Mesenchymal stem cell (in vitro differentiated cells and primary cell): ENCODE results near the gene FUCA2.
A peak's percentile ranks its signal among the peaks of the same experiment; 100 is the strongest.

Experiments
- DNase-seq: peaks from one replicate; pipeline ENCODE4 v3.0.0-alpha.2; 2013
- H2AFZ ChIP-seq: one replicate; pipeline ENCODE4 v1.6.1; 2013; ENCODE audit warnings: low read depth, mild to moderate bottlenecking, control low read depth, inconsistent platforms, low read length, moderate library complexity
- H2AK5ac ChIP-seq: 2 replicates; pipeline ENCODE4 v1.6.1; 2013; ENCODE audit warnings: low read length, moderate library complexity, mild to moderate bottlenecking, inconsistent platforms; ENCODE audit not compliant: severe bottlenecking
- H2BK120ac ChIP-seq: one replicate; pipeline ENCODE4 v1.6.1; 2013; ENCODE audit warnings: low read depth, mild to moderate bottlenecking, inconsistent platforms, low read length, moderate library complexity
- H2BK12ac ChIP-seq, 2 experiments: one replicate each; pipeline ENCODE4 v1.6.1; 2013; ENCODE audit warnings: inconsistent platforms in 2 of 2, low read length in 2 of 2, mild to moderate bottlenecking in 2 of 2, moderate library complexity in 2 of 2, control low read depth in 1 of 2
- H2BK15ac ChIP-seq: one replicate; pipeline ENCODE4 v1.6.1; 2013; ENCODE audit warnings: mild to moderate bottlenecking, low read depth, inconsistent platforms; ENCODE audit not compliant: poor library complexity, severe bottlenecking
- H2BK5ac ChIP-seq: 2 replicates; pipeline ENCODE4 v1.6.1; 2013; ENCODE audit warnings: low read depth, mild to moderate bottlenecking, low read length, control low read depth, inconsistent platforms; ENCODE audit not compliant: poor library complexity, severe bottlenecking
- H3K14ac ChIP-seq, 2 experiments: one replicate each; pipeline ENCODE4 v1.6.1; 2013; ENCODE audit warnings: inconsistent platforms in 2 of 2, low read length in 2 of 2, control low read depth in 1 of 2, mild to moderate bottlenecking in 1 of 2, moderate library complexity in 1 of 2
- H3K18ac ChIP-seq, 2 experiments: one replicate each; pipeline ENCODE4 v1.6.1; 2013; ENCODE audit warnings: inconsistent platforms in 2 of 2, low read length in 2 of 2, control low read depth in 1 of 2, low read depth in 1 of 2, mild to moderate bottlenecking in 1 of 2
- H3K23ac ChIP-seq, 2 experiments: one replicate each; pipeline ENCODE4 v1.6.1; 2013; ENCODE audit warnings: inconsistent platforms in 2 of 2, low read length in 2 of 2, mild to moderate bottlenecking in 2 of 2, moderate library complexity in 2 of 2, control low read depth in 1 of 2
- H3K27ac ChIP-seq: 2 replicates; pipeline ENCODE4 v1.5.1; 2013; ENCODE audit warnings: mild to moderate bottlenecking, moderate library complexity, low read length, control low read depth, inconsistent platforms; ENCODE audit not compliant: poor library complexity, severe bottlenecking
- H3K27me3 ChIP-seq, 2 experiments: 2 replicates each; pipeline versions ENCODE4 v1.6.1 to v1.7.0; 2013; ENCODE audit warnings: low read length in 2 of 2, mild to moderate bottlenecking in 2 of 2, moderate library complexity in 2 of 2, control low read depth in 1 of 2, inconsistent platforms in 1 of 2; ENCODE audit not compliant: control insufficient read depth in 1 of 2, insufficient read depth in 1 of 2
- H3K36me3 ChIP-seq, 2 experiments: 2 replicates each; pipeline versions ENCODE4 v1.6.1 to v1.7.0; 2013; ENCODE audit warnings: low read length in 2 of 2, control low read depth in 1 of 2, inconsistent platforms in 1 of 2, low read depth in 1 of 2, mild to moderate bottlenecking in 1 of 2; ENCODE audit not compliant: insufficient read depth in 2 of 2, control insufficient read depth in 1 of 2
- H3K4ac ChIP-seq, 2 experiments: one replicate each; pipeline ENCODE4 v1.6.1; 2013; ENCODE audit warnings: inconsistent platforms in 2 of 2, low read length in 2 of 2, mild to moderate bottlenecking in 2 of 2, moderate library complexity in 2 of 2, control low read depth in 1 of 2, low read depth in 1 of 2
- H3K4me1 ChIP-seq: 2 replicates; pipeline ENCODE4 v1.6.1; 2013; ENCODE audit warnings: low read depth, low read length, control low read depth; ENCODE audit not compliant: control insufficient read depth, insufficient read depth
- H3K4me2 ChIP-seq: 2 replicates; pipeline ENCODE4 v1.6.1; 2013; ENCODE audit warnings: low read length, mild to moderate bottlenecking, inconsistent platforms; ENCODE audit not compliant: poor library complexity, severe bottlenecking
- H3K4me3 ChIP-seq, 2 experiments: 2 replicates each; pipeline versions ENCODE4 v1.5.1 to v1.7.0; 2013; ENCODE audit warnings: low read length in 2 of 2, mild to moderate bottlenecking in 2 of 2, control low read depth in 1 of 2, low read depth in 1 of 2; ENCODE audit not compliant: insufficient read depth in 1 of 2
- H3K79me1 ChIP-seq: replicated peaks from 2 replicates; pipeline ENCODE4 v1.6.1; 2013; ENCODE audit warnings: mild to moderate bottlenecking, control low read depth, low read length, inconsistent platforms; ENCODE audit not compliant: poor library complexity, severe bottlenecking
- H3K9ac ChIP-seq: 2 replicates; pipeline ENCODE4 v1.7.0; 2013; ENCODE audit warnings: mild to moderate bottlenecking, low read length, moderate library complexity
- H3K9me3 ChIP-seq: 2 replicates; pipeline ENCODE4 v1.7.0; 2013; ENCODE audit warnings: mild to moderate bottlenecking, low read length; ENCODE audit not compliant: control insufficient read depth
- H4K8ac ChIP-seq: one replicate; pipeline ENCODE4 v1.6.1; 2013; ENCODE audit warnings: inconsistent platforms, mild to moderate bottlenecking, low read length, moderate library complexity
- H4K91ac ChIP-seq: one replicate; pipeline ENCODE4 v1.6.1; 2013; ENCODE audit warnings: mild to moderate bottlenecking, low read length, inconsistent platforms
- WGBS: methylation state at CpG from one replicate; pipeline ENCODE4 v1.1.7; 2013; ENCODE audit warnings: mixed read lengths; 5-methylcytosine and 5-hydroxymethylcytosine counted together

FUCA2 gene

GRCh38 chr6:143555582-143555981, 44.1 kb upstream of the FUCA2 start:
- no peak overlapping the region for H2AFZ ChIP-seq
- H3K14ac ChIP-seq = no peak overlapping the region
- H3K9ac ChIP-seq = no peak overlapping the region
- no peak overlapping the region for H4K91ac ChIP-seq
- no peaks in the 10 kb centered on the region for H3K9me3 ChIP-seq
- no peak overlapping the region for H4K8ac ChIP-seq
- no peak overlapping the region for H3K18ac ChIP-seq
- no peak for DNase-seq
- no peak overlapping the region for H3K4me2 ChIP-seq
- no peak overlapping the region for H2BK5ac ChIP-seq
- no peak overlapping the region for H2BK120ac ChIP-seq
- H2BK15ac ChIP-seq = no peak overlapping the region
- no peak overlapping the region for H3K27ac ChIP-seq
- no peak overlapping the region for H3K4ac ChIP-seq
- H3K4me1 ChIP-seq = peaks cover 4% of the 10 kb centered on the region
- no peaks in the 10 kb centered on the region for H3K27me3 ChIP-seq
- no peak overlapping the region for H3K4me3 ChIP-seq
- peaks cover 18% of the 10 kb centered on the region for H3K79me1 ChIP-seq
- no peak overlapping the region for H2BK12ac ChIP-seq
- no CpG with 5 or more reads among the region's 3 CpGs for WGBS
- no peak overlapping the region for H2AK5ac ChIP-seq
- H3K36me3 ChIP-seq = no peaks in the 10 kb centered on the region
- no peak overlapping the region for H3K23ac ChIP-seq

DNA sequence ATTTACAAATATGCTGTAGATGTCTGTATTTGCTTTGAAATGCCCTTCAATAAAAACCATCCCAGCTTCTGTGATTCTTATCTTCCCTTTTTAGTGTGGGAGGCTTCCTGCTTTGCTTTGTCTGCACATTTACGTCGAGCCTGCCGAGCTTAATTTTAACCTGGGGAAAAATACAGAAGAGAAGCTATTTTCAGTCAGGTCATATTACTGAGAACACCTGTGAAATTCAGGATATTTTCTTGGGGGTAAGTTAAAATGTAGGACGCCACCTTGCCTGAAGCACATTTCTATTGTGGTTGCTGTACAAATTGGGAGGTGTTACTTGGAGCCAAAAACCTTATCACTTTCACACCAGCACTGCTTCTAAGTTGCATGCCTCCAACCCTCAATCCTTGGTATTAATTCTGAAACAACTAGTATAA, 43.6 kb upstream of the FUCA2 start:
- peaks cover 18% of the 10 kb centered on the region for H3K79me1 ChIP-seq
- no peak overlapping the region for H2BK5ac ChIP-seq
- no peak overlapping the region for H2BK15ac ChIP-seq
- no peak overlapping the region for H3K14ac ChIP-seq
- H4K91ac ChIP-seq = no peak overlapping the region
- peak overlapping the region; percentile 37 for H3K27ac ChIP-seq
- H2BK12ac ChIP-seq = no peak overlapping the region
- no peak overlapping the region for H2BK120ac ChIP-seq
- no peak overlapping the region for H2AK5ac ChIP-seq
- H3K4me3 ChIP-seq = no peak overlapping the region
- peak overlapping the region; percentile 19 for H3K4me2 ChIP-seq
- no peak overlapping the region for H3K18ac ChIP-seq
- no peak overlapping the region for H2AFZ ChIP-seq
- no peak overlapping the region for H3K4ac ChIP-seq
- no peaks in the 10 kb centered on the region for H3K9me3 ChIP-seq
- no peak for DNase-seq
- no peak overlapping the region for H3K9ac ChIP-seq
- H4K8ac ChIP-seq = no peak overlapping the region
- no peak overlapping the region for H3K23ac ChIP-seq
- no peaks in the 10 kb centered on the region for H3K27me3 ChIP-seq
- 34% methylated on average over 3 of the region's 4 CpGs for WGBS
- no peaks in the 10 kb centered on the region for H3K36me3 ChIP-seq
- H3K4me1 ChIP-seq = peaks cover 4% of the 10 kb centered on the region

GRCh38 chr6:143553337-143553736, 41.8 kb upstream of the FUCA2 start:
- no peak overlapping the region for H3K9ac ChIP-seq
- H2BK120ac ChIP-seq = no peak overlapping the region
- no peaks in the 10 kb centered on the region for H3K27me3 ChIP-seq
- no peak overlapping the region for H3K23ac ChIP-seq
- no peaks in the 10 kb centered on the region for H3K36me3 ChIP-seq
- H4K91ac ChIP-seq = no peak overlapping the region
- no peak overlapping the region for H3K4me3 ChIP-seq
- H4K8ac ChIP-seq = no peak overlapping the region
- no peak overlapping the region for H3K4ac ChIP-seq
- no peak overlapping the region for H2BK12ac ChIP-seq
- H3K27ac ChIP-seq = no peak overlapping the region
- peaks cover 22% of the 10 kb centered on the region for H3K79me1 ChIP-seq
- DNase-seq = no peak
- no peak overlapping the region for H2BK5ac ChIP-seq
- peak overlapping the region; percentile 52 for H2AK5ac ChIP-seq
- H3K4me1 ChIP-seq = peaks cover 14% of the 10 kb centered on the region
- no peak overlapping the region for H2AFZ ChIP-seq
- H3K14ac ChIP-seq = no peak overlapping the region
- no peaks in the 10 kb centered on the region for H3K9me3 ChIP-seq
- no peak overlapping the region for H3K4me2 ChIP-seq
- WGBS = 94% methylated on average over 2 of the region's 2 CpGs
- no peak overlapping the region for H3K18ac ChIP-seq
- H2BK15ac ChIP-seq = no peak overlapping the region

- Histone ChIP-seq H3K79me1 (peaks cover 20% of the 10 kb centered on the region), H4K91ac (no peak overlapping the region), H2BK15ac (no peak overlapping the region), H3K4me2 (no peak overlapping the region), H3K4ac (no peak overlapping the region), H4K8ac (no peak overlapping the region), H3K36me3 (no peaks in the 10 kb centered on the region), H3K27ac (peak overlapping the region; percentile 65), H3K4me3 (no peak overlapping the region), H2AFZ (no peak overlapping the region), H3K4me1 (peaks cover 12% of the 10 kb centered on the region), H3K9ac (no peak overlapping the region), H3K23ac (no peak overlapping the region), H3K27me3 (no peaks in the 10 kb centered on the region), H3K18ac (no peak overlapping the region), H3K9me3 (no peaks in the 10 kb centered on the region), H2BK12ac (no peak overlapping the region), H2BK120ac (no peak overlapping the region), H3K14ac (no peak overlapping the region), H2AK5ac (no peak overlapping the region), H2BK5ac (no peak overlapping the region)
- no peak for DNase-seq
- 89% methylated on average over 2 of the region's 4 CpGs for WGBS
These were observed 38.4 kb upstream of the FUCA2 start for GRCh38 chr6:143549949-143550268.
